Measurements from ENCODE around the gene TUBA1B. TPM values are rescaled to one million over a fixed set of nuclear protein-coding genes. Genes with fewer than 3 reads are reported as not detected.
"Not testable (repeated sequence)": the region's sequence is repeated elsewhere in the genome, so short reads cannot be mapped to it uniquely, and the experiment has no call there.

The TUBA1B gene
- total RNA-seq, result 100 to 1,000 TPM; 391 to 679 (median 491) TPM
- long read RNA-seq, donor 1, transcript TUBA1B-202 (4 exons, 1,627 nt), result major isoform, 312 of 403 reads
- long read RNA-seq, donor 1, transcript TUBA1B-201 (3 exons, 3,198 nt), result minor isoform, 35 of 403 reads
- long read RNA-seq, donor 1, partial matches to known transcripts, result 9 of 403 reads
- long read RNA-seq, donor 1, other reads (novel, unspliced or antisense), result 47 of 403 reads
- long read RNA-seq, donor 2, transcript TUBA1B-201 (3 exons, 3,198 nt), result minor isoform, 11 of 643 reads
- long read RNA-seq, donor 2, transcript TUBA1B-202 (4 exons, 1,627 nt), result major isoform, 604 of 643 reads
- long read RNA-seq, donor 2, partial matches to known transcripts, result 5 of 643 reads
- long read RNA-seq, donor 2, other reads (novel, unspliced or antisense), result 23 of 643 reads

DNA sequence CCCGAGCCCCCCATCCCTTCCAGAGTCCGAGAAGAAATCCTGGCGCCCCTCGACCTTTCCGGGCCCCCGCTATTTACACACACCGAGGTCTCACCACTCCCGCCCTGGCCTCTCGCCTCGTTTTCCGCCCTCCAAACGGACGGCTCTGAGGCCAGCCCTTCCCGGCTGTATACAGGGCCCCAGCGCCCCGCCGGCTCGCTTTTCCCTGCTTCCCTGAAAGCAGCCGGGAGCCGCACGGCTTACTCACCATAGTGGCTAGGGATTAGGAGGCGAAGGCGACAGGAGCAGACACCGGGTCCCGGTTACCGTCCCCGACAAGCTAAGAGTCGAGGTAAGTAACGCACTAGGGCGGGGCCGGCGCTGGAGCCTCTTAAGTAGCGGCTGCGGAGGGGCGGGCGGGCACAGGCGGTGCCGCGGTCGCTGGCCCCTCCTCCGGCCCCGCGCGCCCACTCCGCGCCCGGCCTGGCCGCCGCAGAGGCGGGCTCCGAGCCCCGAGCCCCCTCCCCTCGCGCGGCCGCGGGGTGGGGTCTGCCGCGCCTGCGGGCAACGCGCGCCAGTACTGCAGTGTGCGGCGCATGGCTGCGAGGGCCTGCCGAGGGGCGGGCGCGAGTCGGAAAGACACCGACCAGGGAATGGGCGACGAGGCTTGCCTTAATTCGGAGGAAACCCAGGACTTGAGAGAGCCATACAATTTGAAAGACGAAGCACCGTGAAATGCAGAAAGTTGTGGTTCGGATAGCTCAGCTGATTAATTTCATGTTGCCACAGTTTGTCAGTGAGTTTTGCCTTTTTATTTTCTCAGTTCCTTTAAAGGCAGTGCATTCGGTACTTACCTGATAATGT lies at the start of gene TUBA1B:
TSS of gene TUBA1B (minus strand) at position 345 of the 843 bp plus-strand sequence. CDS start at position 250, 95 bp downstream.
- H3K9me3 ChIP-seq, result no peaks in the 10 kb centered on the region
- no peaks in the 10 kb centered on the region for H3K36me3 ChIP-seq (ENCODE audit: low read depth)
- peak; percentile 90 for ATAC-seq
- intact Hi-C loops (cut with DNase I, micrococcal nuclease), result loop anchor here in 1 of 2 donors (10.0 kb wide), 1 partner anchor 54 kb away; the partner anchor contains the start of gene TUBA1A
- peaks cover 13% of the 10 kb centered on the region for H3K4me1 ChIP-seq (ENCODE audit: low read depth)
- peak; percentile 92 to 95 (median 94) for DNase-seq
- H3K4me3 ChIP-seq, result peak within 1 kb of the TSS; percentile 73
- TF ChIP-seq, protein P1, sequence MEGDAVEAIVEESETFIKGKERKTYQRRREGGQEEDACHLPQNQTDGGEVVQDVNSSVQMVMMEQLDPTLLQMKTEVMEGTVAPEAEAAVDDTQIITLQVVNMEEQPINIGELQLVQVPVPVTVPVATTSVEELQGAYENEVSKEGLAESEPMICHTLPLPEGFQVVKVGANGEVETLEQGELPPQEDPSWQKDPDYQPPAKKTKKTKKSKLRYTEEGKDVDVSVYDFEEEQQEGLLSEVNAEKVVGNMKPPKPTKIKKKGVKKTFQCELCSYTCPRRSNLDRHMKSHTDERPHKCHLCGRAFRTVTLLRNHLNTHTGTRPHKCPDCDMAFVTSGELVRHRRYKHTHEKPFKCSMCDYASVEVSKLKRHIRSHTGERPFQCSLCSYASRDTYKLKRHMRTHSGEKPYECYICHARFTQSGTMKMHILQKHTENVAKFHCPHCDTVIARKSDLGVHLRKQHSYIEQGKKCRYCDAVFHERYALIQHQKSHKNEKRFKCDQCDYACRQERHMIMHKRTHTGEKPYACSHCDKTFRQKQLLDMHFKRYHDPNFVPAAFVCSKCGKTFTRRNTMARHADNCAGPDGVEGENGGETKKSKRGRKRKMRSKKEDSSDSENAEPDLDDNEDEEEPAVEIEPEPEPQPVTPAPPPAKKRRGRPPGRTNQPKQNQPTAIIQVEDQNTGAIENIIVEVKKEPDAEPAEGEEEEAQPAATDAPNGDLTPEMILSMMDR (IDR thresholded peaks at IDR 0.05), result no peak

DNA sequence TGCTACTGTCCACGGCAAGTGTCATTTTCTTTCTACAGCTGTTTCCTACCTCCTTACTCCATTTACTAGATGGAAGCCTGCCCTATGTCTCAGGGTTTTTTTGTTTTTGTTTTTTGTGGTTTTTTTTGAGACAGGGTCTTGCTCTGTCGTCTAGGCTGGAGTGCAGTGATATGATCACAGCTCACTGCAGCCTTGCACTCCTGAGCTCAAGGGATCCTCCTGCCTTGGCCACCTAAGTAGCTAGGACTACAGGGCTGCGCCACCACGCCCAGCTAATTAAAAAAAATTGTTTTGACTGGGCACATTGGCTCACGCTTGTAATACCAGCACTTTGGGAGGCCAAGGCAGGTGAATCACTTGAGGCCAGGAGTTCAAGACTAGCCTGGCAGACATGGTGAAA lies 43.0 kb upstream of the TUBA1B start:
- Histone ChIP-seq H3K4me3 (no peak overlapping the region), H3K36me3 (ENCODE audit: low read depth) (no peaks in the 10 kb centered on the region), H3K4me1 (ENCODE audit: low read depth) (no peaks in the 10 kb centered on the region), H3K9me3 (no peaks in the 10 kb centered on the region)
- intact Hi-C loops (cut with DNase I, micrococcal nuclease), result no loop called here
- DNase-seq, result no peak
- TF ChIP-seq, protein P1 (IDR thresholded peaks at IDR 0.05), result no peak
- no peak for ATAC-seq

DNA sequence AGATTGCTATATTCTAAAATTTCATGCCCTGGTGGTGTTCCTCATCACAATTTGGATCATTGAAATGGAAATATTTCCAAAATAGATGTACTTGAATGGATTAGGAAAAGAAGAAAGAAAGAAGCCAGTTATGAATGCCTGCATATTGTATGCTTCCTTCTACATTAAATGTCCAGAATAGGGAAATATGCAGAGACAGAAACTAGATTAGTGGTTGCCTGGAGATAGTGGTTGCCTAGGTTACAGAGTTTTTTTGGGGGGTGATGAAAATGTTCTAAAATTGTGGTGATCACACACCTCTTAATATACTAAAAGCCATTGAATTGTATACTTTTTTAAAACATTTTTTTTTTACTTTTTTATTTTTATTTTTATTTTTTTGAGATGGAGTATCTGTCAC lies 39.7 kb upstream of the TUBA1B start:
- intact Hi-C loops (cut with DNase I, micrococcal nuclease), result no loop called here
- Histone ChIP-seq H3K4me1 (ENCODE audit: low read depth) (no peaks in the 10 kb centered on the region), H3K9me3 (no peaks in the 10 kb centered on the region), H3K36me3 (ENCODE audit: low read depth) (no peaks in the 10 kb centered on the region), H3K4me3 (no peak overlapping the region)
- ATAC-seq (no peak), DNase-seq (no peak)
- TF ChIP-seq, protein P1 (IDR thresholded peaks at IDR 0.05), result no peak

DNA sequence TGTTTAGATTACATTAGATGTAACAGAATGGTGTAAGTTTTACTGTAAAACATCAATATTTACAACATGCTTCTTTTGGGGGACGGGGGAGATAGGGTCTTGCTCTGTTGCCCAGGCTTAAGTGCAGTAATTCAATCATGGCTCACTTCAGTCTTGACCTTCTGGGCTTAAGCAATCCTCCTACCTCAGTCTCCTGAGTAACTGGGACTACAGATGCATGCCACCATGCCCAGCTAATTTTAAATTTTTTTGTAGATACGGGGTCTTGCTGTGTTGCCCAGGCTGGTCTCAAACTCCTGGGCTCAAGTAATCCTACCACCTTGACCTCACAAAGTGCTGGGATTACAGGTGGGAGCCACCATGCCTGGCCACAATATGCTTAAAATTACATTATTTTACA lies 33.9 kb upstream of the TUBA1B start:
- DNase-seq (no peak), ATAC-seq (no peak)
- Histone ChIP-seq H3K9me3 (no peaks in the 10 kb centered on the region), H3K4me3 (no peak overlapping the region), H3K36me3 (ENCODE audit: low read depth) (no peaks in the 10 kb centered on the region), H3K4me1 (ENCODE audit: low read depth) (no peaks in the 10 kb centered on the region)
- TF ChIP-seq, protein P1 (IDR thresholded peaks at IDR 0.05), result no peak
- intact Hi-C loops (cut with DNase I, micrococcal nuclease), result no loop called here

DNA sequence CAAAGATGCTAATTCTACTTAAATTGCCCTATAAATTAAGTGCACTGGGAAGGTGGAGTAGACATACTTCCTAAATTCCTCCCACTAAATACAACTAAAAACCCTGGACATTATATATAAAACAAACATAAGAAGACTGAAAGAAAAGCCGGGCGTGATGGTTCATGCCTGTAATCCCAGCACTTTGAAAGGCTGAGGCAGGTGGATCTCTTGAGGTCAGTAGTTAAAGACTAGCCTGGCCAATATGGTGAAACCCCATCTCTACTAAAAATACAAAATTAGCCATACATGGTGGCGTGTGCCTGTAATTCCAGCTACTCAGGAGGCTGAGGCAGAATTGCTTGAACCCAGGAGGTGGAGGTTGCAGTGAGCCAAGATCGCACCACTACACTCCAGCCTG lies 30.7 kb upstream of the TUBA1B start:
- H3K4me1 ChIP-seq (ENCODE audit: low read depth); ATAC-seq; H3K9me3 ChIP-seq; intact Hi-C loops (cut with DNase I, micrococcal nuclease); H3K4me3 ChIP-seq; H3K36me3 ChIP-seq (ENCODE audit: low read depth); DNase-seq: not testable (repeated sequence)
